Sigmoid colon (tissue), 4 donors: ENCODE results near the gene RBKS.

Experiments used
- CTCF ChIP-seq, 4 experiments: fragments of 450-650 bp in 3 of 4; fragments of 200-600 bp in 1 of 4; IDR thresholded peaks; one replicate each; pipeline ENCODE4 v1.5.1; 2016 to 2019; ENCODE audit warnings: antibody characterized with exemption in 4 of 4, mild to moderate bottlenecking in 3 of 4, moderate library complexity in 2 of 4
- EP300 ChIP-seq, 4 donors: sonication (generic); formaldehyde crosslinking; IDR thresholded peaks; one replicate each; pipeline ENCODE4 v1.6.1; 2017; ENCODE audit warnings: antibody characterized with exemption in 4 of 4
- POLR2A ChIP-seq, 2 donors: fragments of 450-650 bp; IDR thresholded peaks; one replicate each; pipeline ENCODE4 v1.6.1; 2016; ENCODE audit warnings: antibody characterized with exemption in 2 of 2, mild to moderate bottlenecking in 2 of 2, moderate library complexity in 2 of 2
- POLR2AphosphoS5 ChIP-seq, 4 donors: sonication (generic); formaldehyde crosslinking; IDR thresholded peaks; one replicate each; pipeline ENCODE4 v1.6.1; 2017; ENCODE audit warnings: antibody characterized with exemption in 4 of 4

- TF ChIP-seq CTCF (IDR thresholded peaks at IDR 0.05) (no peak), POLR2A (IDR thresholded peaks at IDR 0.05) (no peak), EP300 (IDR thresholded peaks at IDR 0.05) (no peak), POLR2AphosphoS5 (IDR thresholded peaks at IDR 0.05) (no peak)
Measured at GRCh38 chr2:27776696-27777095, 113.5 kb downstream of the RBKS start.
